HG03280 (cell line): Measurements from ENCODE around the gene PPM1N.
"Not testable (repeated sequence)": the region's sequence is repeated elsewhere in the genome, so short reads cannot be mapped to it uniquely, and the experiment has no call there.

Experiments
- ATAC-seq: cut with Tn5 transposase; IDR thresholded peaks from one replicate; pipeline ENCODE4 v1.9.1; 2021; ENCODE audit warnings: mild to moderate bottlenecking, moderate library complexity; ENCODE audit not compliant: unreplicated experiment

The PPM1N gene

DNA sequence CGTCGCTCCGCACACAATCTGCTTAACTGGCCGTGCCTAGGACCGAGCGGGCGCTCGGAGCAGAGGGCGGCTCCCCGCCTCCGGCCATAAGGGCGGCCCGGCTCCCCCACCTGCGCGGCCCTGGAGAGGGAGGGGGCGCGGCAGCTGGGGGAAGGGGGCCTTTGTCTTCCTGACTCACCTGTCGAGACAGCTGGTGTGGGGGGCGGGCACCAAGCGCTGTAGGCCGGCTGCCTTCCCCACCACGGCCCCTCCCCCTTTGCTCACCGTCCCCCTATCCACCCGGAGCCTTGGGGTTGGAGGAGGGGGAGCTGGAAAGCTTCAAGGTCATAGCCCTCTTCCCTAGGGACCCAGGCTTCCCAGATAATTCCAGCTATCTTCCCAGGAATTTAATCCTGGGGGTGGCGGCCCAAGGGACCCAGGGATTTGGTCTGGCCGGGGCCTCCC is 10.2 kb downstream of the PPM1N start:
- ATAC-seq = no peak

DNA sequence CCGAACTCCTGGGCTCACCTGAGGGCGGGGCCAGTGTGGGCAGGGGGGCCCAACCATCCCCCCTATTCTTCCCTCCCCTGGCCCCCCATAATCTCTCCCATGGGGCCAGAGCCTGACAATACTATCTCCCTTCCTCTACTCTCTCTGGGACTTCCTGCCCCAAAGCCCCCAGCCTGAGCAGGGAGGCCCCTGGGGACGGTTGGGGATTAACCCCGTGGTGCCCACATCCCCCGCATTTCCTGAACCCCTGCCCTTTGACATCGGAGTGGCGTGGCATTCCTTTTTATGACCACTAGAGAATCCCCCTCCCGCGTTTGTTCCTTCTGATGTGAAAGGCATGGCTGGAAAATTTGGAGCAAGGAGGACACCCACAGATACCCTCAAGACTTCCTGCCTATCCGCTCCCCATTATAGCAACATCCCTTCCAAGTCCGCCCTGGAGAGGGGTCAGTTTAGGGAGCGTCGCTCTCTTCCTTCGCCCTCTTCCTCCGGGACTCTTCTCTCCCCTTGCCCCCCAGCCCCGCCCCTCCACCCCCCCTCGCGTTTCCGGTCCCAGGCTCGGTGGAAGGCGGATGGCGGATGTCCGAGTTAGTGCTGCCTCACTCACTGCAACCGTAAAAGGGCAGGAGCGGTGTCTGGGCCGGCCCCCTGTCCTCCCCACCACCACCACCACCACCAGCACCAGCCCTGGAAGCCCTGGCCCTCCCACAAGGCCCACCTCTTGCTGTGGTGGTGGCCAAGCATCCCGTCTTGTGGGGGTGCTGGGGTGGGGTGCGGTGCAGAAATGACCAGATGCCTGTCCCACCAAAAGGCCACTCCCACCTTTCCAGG is 10.8 kb downstream of the PPM1N start:
- no peak for ATAC-seq

GRCh38 chr19:45509692-45510015 is 11.4 kb downstream of the PPM1N start:
- ATAC-seq = no peak

DNA sequence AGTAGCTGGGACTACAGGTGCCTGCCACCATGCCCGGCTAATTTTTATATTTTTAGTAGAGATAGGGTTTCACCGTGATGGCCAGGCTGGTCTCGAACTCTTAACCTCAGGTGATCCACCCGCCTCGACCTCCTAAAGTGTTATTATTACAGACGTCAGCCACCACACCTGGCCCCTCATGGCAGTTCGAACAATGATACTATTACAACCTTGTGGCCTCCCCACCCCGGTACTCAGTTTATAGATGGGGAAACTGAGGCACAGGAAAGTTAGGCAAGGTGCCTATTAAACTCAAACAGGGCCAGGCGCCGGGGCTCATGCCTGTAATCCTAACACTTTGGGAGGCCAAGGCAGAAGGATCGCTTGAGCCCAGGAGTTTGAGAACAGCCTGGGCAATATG is 12.1 kb downstream of the PPM1N start:
- not testable (repeated sequence) for ATAC-seq

GRCh38 chr19:45511074-45511473 is 12.8 kb downstream of the PPM1N start:
- ATAC-seq = no peak

DNA sequence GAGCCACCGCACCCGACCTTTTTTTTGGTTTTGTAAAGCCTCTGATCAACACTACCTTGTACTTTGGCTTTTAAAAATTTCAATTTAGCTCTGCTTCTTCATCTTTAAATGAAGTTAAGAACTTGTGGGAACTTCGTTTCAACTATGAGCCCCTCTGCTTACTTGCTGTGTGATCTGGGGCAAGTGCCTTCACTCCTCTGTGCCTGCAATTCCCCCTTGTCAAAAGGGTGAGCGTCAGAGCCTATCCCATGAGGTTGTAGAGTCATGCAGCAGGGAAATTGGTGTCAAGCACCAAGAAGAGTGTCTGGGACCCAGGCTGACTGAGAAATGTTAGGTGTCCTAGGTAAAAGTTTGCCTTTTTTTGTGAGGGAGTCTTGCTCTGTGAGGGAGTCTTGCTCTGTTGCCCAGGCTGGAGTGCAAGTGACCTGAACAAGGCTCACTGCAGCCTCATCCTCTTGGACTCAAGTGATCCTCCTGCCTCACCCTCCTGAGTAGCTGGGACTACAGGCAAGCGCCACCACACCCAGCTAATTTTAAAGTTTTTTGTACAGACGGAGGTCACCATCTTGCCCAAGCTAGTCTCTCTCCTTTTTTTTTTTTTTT is 14.7 kb downstream of the PPM1N start:
- ATAC-seq = no peak

DNA sequence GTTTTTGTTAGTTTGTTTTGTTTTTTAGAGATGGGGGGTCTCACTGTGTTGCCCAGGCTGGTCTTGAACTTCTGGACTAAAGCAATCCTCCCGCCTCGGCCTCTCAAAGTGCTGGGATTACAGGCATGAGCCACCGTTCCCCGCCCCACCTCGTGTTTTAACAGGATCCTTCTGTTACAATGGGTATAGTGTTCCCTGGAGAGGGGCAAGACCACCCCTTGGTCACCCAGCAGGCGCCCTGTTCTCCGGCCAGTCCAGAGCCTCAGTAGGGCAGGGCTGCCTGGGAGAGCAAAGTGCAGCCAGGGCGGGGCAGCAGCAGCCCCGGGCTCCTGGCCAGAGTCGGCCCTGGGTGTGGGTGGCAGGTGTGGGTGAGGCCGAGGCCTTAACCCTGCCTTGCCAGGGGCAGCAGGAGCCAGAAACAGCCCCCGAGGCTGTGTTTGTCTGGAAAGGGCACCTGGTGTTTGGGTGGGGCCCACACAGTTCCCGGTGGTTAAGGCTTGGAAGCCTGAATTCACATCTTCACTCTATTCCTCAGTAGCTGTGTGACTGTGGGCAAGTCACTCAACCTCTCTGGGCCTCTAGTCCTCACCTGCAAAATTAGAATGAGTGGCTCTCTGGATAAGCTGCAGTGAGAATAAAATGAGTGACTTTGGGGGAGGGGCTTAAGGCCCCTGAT is 16.3 kb downstream of the PPM1N start:
- ATAC-seq = no peak

DNA sequence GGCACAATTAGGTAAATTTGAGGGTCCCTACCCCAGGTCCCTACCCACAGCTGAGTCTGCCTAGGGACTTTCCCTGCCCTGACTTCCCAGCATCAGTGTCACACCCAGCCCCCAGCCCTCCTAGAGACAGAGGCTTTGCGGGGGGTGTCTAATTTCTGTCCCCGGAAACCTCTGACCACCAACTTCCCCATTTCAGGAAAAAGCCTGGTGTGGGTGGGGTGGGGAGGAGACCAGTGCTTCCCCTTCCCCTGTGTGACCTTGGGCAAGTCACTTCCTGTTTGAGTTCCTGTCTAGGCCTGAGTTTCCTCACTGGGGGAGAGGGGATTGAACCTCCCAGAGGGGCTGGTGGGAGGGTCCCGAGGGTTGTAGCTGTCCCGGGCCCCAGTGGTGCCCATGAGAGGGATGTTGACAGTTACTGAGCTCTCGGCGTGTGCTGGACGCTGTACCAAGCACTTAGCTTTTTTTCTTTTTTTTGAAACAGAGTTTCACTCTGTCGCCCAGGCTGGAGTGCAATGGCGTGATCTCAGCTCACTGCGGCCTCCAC is 16.9 kb downstream of the PPM1N start:
- ATAC-seq = no peak

GRCh38 chr19:45515807-45516401 is 17.7 kb downstream of the PPM1N start:
- ATAC-seq = no peak

DNA sequence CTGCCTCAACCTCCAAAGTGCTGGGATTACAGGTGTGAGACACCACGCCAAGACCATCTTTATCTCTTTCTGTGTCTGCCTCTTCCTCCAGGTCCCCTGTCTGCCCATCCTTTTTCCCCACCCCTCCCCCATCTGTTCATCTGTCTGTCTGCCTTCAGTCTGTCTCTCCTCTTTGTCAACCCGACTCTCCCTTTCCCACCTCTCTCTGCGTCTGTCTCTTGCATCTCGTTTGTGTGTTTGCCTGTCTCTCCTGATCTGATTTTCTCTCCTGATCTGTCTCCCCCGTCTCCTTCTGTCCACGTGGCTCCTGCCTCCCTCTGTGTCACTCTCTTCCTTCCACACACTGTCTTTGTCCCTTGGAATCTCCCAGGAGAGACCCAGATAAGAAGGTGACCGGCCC is 19.0 kb downstream of the PPM1N start:
- ATAC-seq = no peak

DNA sequence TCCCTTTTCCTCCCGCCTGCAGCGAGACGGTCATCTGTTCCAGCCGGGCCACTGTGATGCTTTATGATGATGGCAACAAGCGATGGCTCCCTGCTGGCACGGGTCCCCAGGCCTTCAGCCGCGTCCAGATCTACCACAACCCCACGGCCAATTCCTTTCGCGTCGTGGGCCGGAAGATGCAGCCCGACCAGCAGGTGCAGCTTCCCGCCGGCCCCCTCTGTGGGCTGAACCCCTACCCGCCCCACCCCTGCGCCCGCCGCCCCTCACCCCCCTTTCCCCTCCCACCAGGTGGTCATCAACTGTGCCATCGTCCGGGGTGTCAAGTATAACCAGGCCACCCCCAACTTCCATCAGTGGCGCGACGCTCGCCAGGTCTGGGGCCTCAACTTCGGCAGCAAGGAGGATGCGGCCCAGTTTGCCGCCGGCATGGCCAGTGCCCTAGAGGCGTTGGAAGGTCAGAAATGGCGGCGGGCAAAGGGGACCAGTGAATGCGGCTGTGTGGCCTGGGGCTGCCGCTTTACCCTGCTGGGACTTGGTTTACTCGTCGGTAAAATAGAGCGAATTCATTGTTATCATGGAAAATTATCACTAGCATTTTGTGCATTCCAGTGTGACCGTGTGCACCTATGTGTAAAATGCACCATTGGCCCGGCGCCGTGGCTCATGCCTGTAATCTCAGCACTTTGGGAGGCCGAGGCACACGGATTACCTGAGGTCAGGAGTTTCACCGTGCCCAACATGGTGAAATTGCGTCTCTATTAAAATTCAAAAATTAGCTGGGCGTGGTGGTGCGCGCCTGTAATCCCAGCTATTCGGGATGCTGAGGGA is 19.6 kb downstream of the PPM1N start:
- ATAC-seq = no peak

- no peak for ATAC-seq
These were observed 20.2 kb downstream of the PPM1N start for GRCh38 chr19:45518469-45518826.

GRCh38 chr19:45522010-45522941 is 24.0 kb downstream of the PPM1N start:
- no peak for ATAC-seq

GRCh38 chr19:45523642-45524256 is 25.5 kb downstream of the PPM1N start:
- peak; percentile 71 for ATAC-seq

GRCh38 chr19:45524575-45525129 is 26.4 kb downstream of the PPM1N start:
- no peak for ATAC-seq

GRCh38 chr19:45526143-45526542 is 27.9 kb downstream of the PPM1N start:
- no peak for ATAC-seq

DNA sequence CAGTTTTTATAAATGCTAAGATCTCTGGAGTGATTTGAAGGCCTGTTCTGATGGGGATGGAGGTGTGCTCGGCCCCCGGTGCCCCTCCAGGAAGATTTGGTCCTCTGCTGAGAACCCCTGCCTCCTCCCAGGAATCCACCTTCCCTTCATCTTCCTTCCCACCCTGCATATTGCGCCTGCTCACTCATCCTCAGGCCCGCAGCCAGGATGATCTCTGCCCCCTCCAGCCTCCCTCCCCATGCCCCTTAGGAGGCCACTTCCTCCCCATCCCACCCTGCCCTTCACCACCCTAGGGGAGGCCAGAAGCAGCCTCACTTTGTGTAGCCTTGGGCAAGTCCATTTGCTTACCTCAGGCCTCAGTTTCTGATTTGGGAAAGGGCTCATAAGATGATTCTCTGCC is 28.7 kb downstream of the PPM1N start:
- ATAC-seq = no peak

GRCh38 chr19:45527731-45528130 is 29.5 kb downstream of the PPM1N start:
- ATAC-seq = no peak
